ENCODE measurements around the gene CLK2. TPM values are rescaled to one million over a fixed set of nuclear protein-coding genes. Genes with fewer than 3 reads are reported as not detected.
"Not testable (repeated sequence)": the region's sequence is repeated elsewhere in the genome, so short reads cannot be mapped to it uniquely, and the experiment has no call there.

Gene CLK2
- total RNA-seq, 1 experiment from 2014 or later: 28.3 TPM

GRCh38 chr1:155301342-155301841 lies 28.1 kb upstream of the CLK2 start, which contains the start of gene PKLR:
PKLR (minus strand) TSS chr1:155301438; CDS start chr1:155301395, 43 bp downstream.
- DNase-seq: no peak
- H3K9me3 ChIP-seq: no peaks in the 10 kb centered on the region
- no peaks in the 10 kb centered on the region for H3K36me3 ChIP-seq
- no peak within 1 kb of the TSS for H3K4me3 ChIP-seq
- H3K27me3 ChIP-seq: no peaks in the 10 kb centered on the region; the same call in 1 of the 2 replicates

GRCh38 chr1:155300553-155301329 lies 27.4 kb upstream of the CLK2 start:
- no peaks in the 10 kb centered on the region for H3K36me3 ChIP-seq
- DNase-seq: no peak
- no peaks in the 10 kb centered on the region; the same call in 1 of the 2 replicates for H3K27me3 ChIP-seq
- no peaks in the 10 kb centered on the region for H3K9me3 ChIP-seq
- no peak overlapping the region for H3K4me3 ChIP-seq

DNA sequence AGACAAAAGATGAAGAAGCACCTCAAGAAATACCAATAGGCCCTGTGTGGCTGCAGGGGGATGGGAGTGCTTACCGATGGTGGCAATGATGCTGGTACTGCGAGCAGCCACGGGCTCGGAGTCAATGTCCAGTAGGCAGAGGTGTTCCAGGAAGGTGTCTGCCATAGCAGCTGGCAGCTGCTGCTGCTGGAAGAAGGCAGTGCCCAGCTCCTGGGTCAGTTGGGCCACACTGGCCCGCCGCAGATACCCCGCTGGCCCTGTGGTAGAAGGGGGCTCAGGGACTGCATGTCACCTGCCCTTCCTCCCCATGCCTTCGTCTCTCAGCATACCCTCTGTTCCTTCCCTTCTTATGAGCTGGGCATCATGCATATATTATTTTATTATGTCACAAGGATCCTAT lies 26.7 kb upstream of the CLK2 start:
- DNase-seq: no peak
- H3K9me3 ChIP-seq: no peaks in the 10 kb centered on the region

GRCh38 chr1:155297384-155297783 lies 24.1 kb upstream of the CLK2 start:
- H3K27me3 ChIP-seq: no peaks in the 10 kb centered on the region; the same call in 1 of the 2 replicates
- no peaks in the 10 kb centered on the region for H3K36me3 ChIP-seq
- no peaks in the 10 kb centered on the region for H3K9me3 ChIP-seq
- no peak for DNase-seq
- no peak overlapping the region for H3K4me3 ChIP-seq

More for the DNA sequence above, 26.7 kb upstream of the CLK2 start:
- Histone ChIP-seq H3K4me3 (no peak overlapping the region), H3K27me3 (no peaks in the 10 kb centered on the region; the same call in 1 of the 2 replicates), H3K36me3 (no peaks in the 10 kb centered on the region)

- H3K36me3 ChIP-seq: no peaks in the 10 kb centered on the region
- H3K4me3 ChIP-seq: no peak overlapping the region
- no peaks in the 10 kb centered on the region for H3K9me3 ChIP-seq
- no peaks in the 10 kb centered on the region; the same call in 1 of the 2 replicates for H3K27me3 ChIP-seq
- DNase-seq: no peak
Observed at GRCh38 chr1:155296661-155297060, 23.4 kb upstream of the CLK2 start.

- Histone ChIP-seq H3K4me3 (no peak overlapping the region), H3K36me3 (no peaks in the 10 kb centered on the region), H3K9me3 (no peaks in the 10 kb centered on the region), H3K27me3 (no peaks in the 10 kb centered on the region; the same call in 1 of the 2 replicates)
- no peak for DNase-seq
Observed at GRCh38 chr1:155295942-155296267, 22.6 kb upstream of the CLK2 start.

- no peaks in the 10 kb centered on the region; the same call in 1 of the 2 replicates for H3K27me3 ChIP-seq
- H3K36me3 ChIP-seq: no peaks in the 10 kb centered on the region
- no peak overlapping the region for H3K4me3 ChIP-seq
- DNase-seq: no peak
- H3K9me3 ChIP-seq: no peaks in the 10 kb centered on the region
Observed at GRCh38 chr1:155295183-155295941, 22.1 kb upstream of the CLK2 start.

GRCh38 chr1:155294520-155295182 lies 21.3 kb upstream of the CLK2 start:
- Histone ChIP-seq H3K4me3 (no peak overlapping the region), H3K36me3 (no peaks in the 10 kb centered on the region), H3K9me3 (no peaks in the 10 kb centered on the region), H3K27me3 (no peaks in the 10 kb centered on the region; the same call in 1 of the 2 replicates)
- no peak for DNase-seq

GRCh38 chr1:155293086-155293749 lies 19.9 kb upstream of the CLK2 start:
- Histone ChIP-seq H3K27me3 (no peaks in the 10 kb centered on the region; the same call in 1 of the 2 replicates), H3K4me3 (no peak overlapping the region), H3K36me3 (no peaks in the 10 kb centered on the region), H3K9me3 (no peaks in the 10 kb centered on the region)
- DNase-seq: no peak

DNA sequence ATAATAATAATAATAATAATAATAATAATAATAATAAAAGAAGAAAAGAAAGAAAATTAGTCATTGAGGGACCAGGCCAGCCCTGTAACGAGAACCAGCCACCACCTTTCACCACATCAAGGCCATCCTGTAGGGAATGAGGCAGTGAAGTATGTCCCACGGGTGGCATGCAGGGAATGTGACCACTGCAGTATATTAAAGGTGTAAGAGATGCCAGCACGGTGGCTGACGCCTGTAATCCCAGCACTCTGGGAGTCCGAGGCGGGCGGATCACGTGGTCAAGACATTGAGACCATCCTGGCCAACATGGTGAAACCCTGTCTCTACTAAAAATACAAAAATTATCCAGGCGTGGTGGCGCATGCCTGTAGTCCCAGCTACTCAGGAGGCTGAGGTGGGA lies 17.7 kb upstream of the CLK2 start:
- not testable (repeated sequence) for H3K27me3 ChIP-seq, DNase-seq, H3K4me3 ChIP-seq, H3K9me3 ChIP-seq, H3K36me3 ChIP-seq

- DNase-seq: no peak
- Histone ChIP-seq H3K4me3 (no peak overlapping the region), H3K27me3 (no peaks in the 10 kb centered on the region), H3K9me3 (no peaks in the 10 kb centered on the region), H3K36me3 (no peaks in the 10 kb centered on the region)
Observed at GRCh38 chr1:155287987-155288543, 14.8 kb upstream of the CLK2 start.

GRCh38 chr1:155286544-155286943 lies 13.2 kb upstream of the CLK2 start:
- no peak overlapping the region for H3K4me3 ChIP-seq
- no peaks in the 10 kb centered on the region for H3K9me3 ChIP-seq
- H3K36me3 ChIP-seq: no peaks in the 10 kb centered on the region
- DNase-seq: no peak
- no peaks in the 10 kb centered on the region for H3K27me3 ChIP-seq

GRCh38 chr1:155285631-155286044 lies 12.3 kb upstream of the CLK2 start:
- H3K9me3 ChIP-seq: no peaks in the 10 kb centered on the region

DNA sequence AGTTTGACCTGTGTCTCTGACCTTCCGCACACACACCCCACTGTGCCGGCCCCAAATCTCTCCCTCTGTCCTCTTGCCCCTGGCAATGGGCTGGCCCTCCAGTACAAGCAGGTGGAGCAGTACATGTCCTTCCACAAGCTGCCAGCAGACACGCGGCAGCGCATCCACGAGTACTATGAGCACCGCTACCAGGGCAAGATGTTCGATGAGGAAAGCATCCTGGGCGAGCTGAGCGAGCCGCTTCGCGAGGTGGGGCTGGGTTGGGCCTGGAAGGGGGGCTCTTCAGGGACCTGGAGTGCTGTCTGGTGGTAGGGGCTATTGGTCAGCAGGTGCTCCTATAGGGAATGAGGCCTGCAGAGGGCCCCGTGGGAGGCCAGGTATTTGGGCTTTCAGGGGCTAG lies 11.8 kb upstream of the CLK2 start:
- no peaks in the 10 kb centered on the region for H3K9me3 ChIP-seq
- H3K27me3 ChIP-seq: no peaks in the 10 kb centered on the region
- no peaks in the 10 kb centered on the region for H3K36me3 ChIP-seq
- DNase-seq: no peak
- H3K4me3 ChIP-seq: no peak overlapping the region

More at GRCh38 chr1:155285631-155286044, 12.3 kb upstream of the CLK2 start:
- Histone ChIP-seq H3K4me3 (no peak overlapping the region), H3K27me3 (no peaks in the 10 kb centered on the region), H3K36me3 (no peaks in the 10 kb centered on the region)
- DNase-seq: no peak

DNA sequence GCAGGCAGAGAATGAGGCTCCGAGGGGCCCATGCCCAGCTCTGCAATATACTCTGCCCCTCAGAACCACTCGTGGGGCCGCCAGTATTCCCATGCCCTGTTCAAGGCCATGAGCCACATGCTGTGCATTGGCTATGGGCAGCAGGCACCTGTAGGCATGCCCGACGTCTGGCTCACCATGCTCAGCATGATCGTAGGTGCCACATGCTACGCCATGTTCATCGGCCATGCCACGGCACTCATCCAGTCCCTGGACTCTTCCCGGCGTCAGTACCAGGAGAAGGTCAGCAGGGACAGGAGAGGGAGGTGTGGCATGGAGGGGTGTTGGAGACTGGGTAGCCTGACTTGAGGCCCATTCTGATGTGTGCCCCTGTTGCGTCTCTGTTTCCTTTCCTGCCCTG lies 11.2 kb upstream of the CLK2 start:
- H3K9me3 ChIP-seq: no peaks in the 10 kb centered on the region
- H3K36me3 ChIP-seq: no peaks in the 10 kb centered on the region
- DNase-seq: no peak
- no peaks in the 10 kb centered on the region for H3K27me3 ChIP-seq
- no peak overlapping the region for H3K4me3 ChIP-seq

- Histone ChIP-seq H3K27me3 (no peaks in the 10 kb centered on the region), H3K9me3 (no peaks in the 10 kb centered on the region), H3K4me3 (no peak overlapping the region), H3K36me3 (no peaks in the 10 kb centered on the region)
- no peak for DNase-seq
Observed at GRCh38 chr1:155282488-155283091, 9.3 kb upstream of the CLK2 start.
